ENCODE data around the gene BRWD1.
"Not testable (repeated sequence)": the region's sequence is repeated elsewhere in the genome, so short reads cannot be mapped to it uniquely, and the experiment has no call there.

Gene BRWD1

GRCh38 chr21:39282911-39283310 is 30.5 kb downstream of the BRWD1 start:
- no peak overlapping the region for H3K9ac ChIP-seq (ENCODE audit: low read depth, low read length)
- no peaks in the 10 kb centered on the region; the same call in 1 of the 2 replicates for H3K36me3 ChIP-seq (ENCODE audit: insufficient read depth, low read length)
- H3K4me1 ChIP-seq (ENCODE audit: insufficient read depth, low read length), result no peaks in the 10 kb centered on the region
- H3K9me3 ChIP-seq (ENCODE audit: control insufficient read depth, insufficient read depth, low read length), result no peaks in the 10 kb centered on the region

- Histone ChIP-seq H3K9ac (ENCODE audit: low read depth, low read length) (no peak overlapping the region), H3K36me3 (ENCODE audit: insufficient read depth, low read length) (no peaks in the 10 kb centered on the region; the same call in 1 of the 2 replicates), H3K9me3 (ENCODE audit: control insufficient read depth, insufficient read depth, low read length) (no peaks in the 10 kb centered on the region), H3K4me1 (ENCODE audit: insufficient read depth, low read length) (no peaks in the 10 kb centered on the region)
Observed at GRCh38 chr21:39281853-39282252, 31.6 kb downstream of the BRWD1 start.

GRCh38 chr21:39281207-39281606 is 32.2 kb downstream of the BRWD1 start:
- Histone ChIP-seq H3K9me3 (ENCODE audit: control insufficient read depth, insufficient read depth, low read length) (no peaks in the 10 kb centered on the region), H3K4me1 (ENCODE audit: insufficient read depth, low read length) (no peaks in the 10 kb centered on the region), H3K36me3 (ENCODE audit: insufficient read depth, low read length) (no peaks in the 10 kb centered on the region; the same call in 1 of the 2 replicates), H3K9ac (ENCODE audit: low read depth, low read length) (no peak overlapping the region)

GRCh38 chr21:39269620-39270019 is 43.8 kb downstream of the BRWD1 start:
- Histone ChIP-seq H3K9ac (ENCODE audit: low read depth, low read length) (no peak overlapping the region), H3K4me1 (ENCODE audit: insufficient read depth, low read length) (no peaks in the 10 kb centered on the region), H3K9me3 (ENCODE audit: control insufficient read depth, insufficient read depth, low read length) (no peaks in the 10 kb centered on the region), H3K36me3 (ENCODE audit: insufficient read depth, low read length) (peaks cover 23% of the 10 kb centered on the region)

GRCh38 chr21:39265603-39266002 is 47.8 kb downstream of the BRWD1 start:
- H3K4me1 ChIP-seq (ENCODE audit: insufficient read depth, low read length), result no peaks in the 10 kb centered on the region
- H3K36me3 ChIP-seq (ENCODE audit: insufficient read depth, low read length), result peaks cover 16% of the 10 kb centered on the region

GRCh38 chr21:39263372-39263771 is 50.1 kb downstream of the BRWD1 start:
- H3K4me1 ChIP-seq (ENCODE audit: insufficient read depth, low read length), result no peaks in the 10 kb centered on the region
- H3K9me3 ChIP-seq (ENCODE audit: control insufficient read depth, insufficient read depth, low read length), result no peaks in the 10 kb centered on the region
- peaks cover 17% of the 10 kb centered on the region for H3K36me3 ChIP-seq (ENCODE audit: insufficient read depth, low read length)
- H3K9ac ChIP-seq (ENCODE audit: low read depth, low read length), result no peak overlapping the region

More at GRCh38 chr21:39265603-39266002, 47.8 kb downstream of the BRWD1 start:
- Histone ChIP-seq H3K9ac (ENCODE audit: low read depth, low read length) (no peak overlapping the region), H3K9me3 (ENCODE audit: control insufficient read depth, insufficient read depth, low read length) (no peaks in the 10 kb centered on the region)

GRCh38 chr21:39258207-39258606 is 55.2 kb downstream of the BRWD1 start:
- Histone ChIP-seq H3K36me3 (ENCODE audit: insufficient read depth, low read length) (peaks cover 4% of the 10 kb centered on the region), H3K4me1 (ENCODE audit: insufficient read depth, low read length) (no peaks in the 10 kb centered on the region), H3K9ac (ENCODE audit: low read depth, low read length) (no peak overlapping the region), H3K9me3 (ENCODE audit: control insufficient read depth, insufficient read depth, low read length) (no peaks in the 10 kb centered on the region)

GRCh38 chr21:39251326-39251725 is 62.1 kb downstream of the BRWD1 start:
- H3K36me3 ChIP-seq (ENCODE audit: insufficient read depth, low read length), result no peaks in the 10 kb centered on the region; the same call in none of the 2 replicates
- H3K4me1 ChIP-seq (ENCODE audit: insufficient read depth, low read length), result no peaks in the 10 kb centered on the region
- H3K9me3 ChIP-seq (ENCODE audit: control insufficient read depth, insufficient read depth, low read length), result no peaks in the 10 kb centered on the region

GRCh38 chr21:39238275-39238674 is 75.2 kb downstream of the BRWD1 start:
- Histone ChIP-seq H3K4me1 (ENCODE audit: insufficient read depth, low read length) (no peaks in the 10 kb centered on the region), H3K9me3 (ENCODE audit: control insufficient read depth, insufficient read depth, low read length) (no peaks in the 10 kb centered on the region), H3K9ac (ENCODE audit: low read depth, low read length) (no peak overlapping the region), H3K36me3 (ENCODE audit: insufficient read depth, low read length) (peaks cover 25% of the 10 kb centered on the region)

More at GRCh38 chr21:39251326-39251725, 62.1 kb downstream of the BRWD1 start:
- H3K9ac ChIP-seq (ENCODE audit: low read depth, low read length), result no peak overlapping the region

GRCh38 chr21:39232861-39233291 is 80.6 kb downstream of the BRWD1 start:
- H3K9me3 ChIP-seq (ENCODE audit: control insufficient read depth, insufficient read depth, low read length), result no peaks in the 10 kb centered on the region
- no peak overlapping the region for H3K9ac ChIP-seq (ENCODE audit: low read depth, low read length)
- H3K36me3 ChIP-seq (ENCODE audit: insufficient read depth, low read length), result peaks cover 21% of the 10 kb centered on the region
- no peaks in the 10 kb centered on the region for H3K4me1 ChIP-seq (ENCODE audit: insufficient read depth, low read length)

GRCh38 chr21:39224930-39225329 is 88.5 kb downstream of the BRWD1 start:
- no peaks in the 10 kb centered on the region for H3K36me3 ChIP-seq (ENCODE audit: insufficient read depth, low read length)
- H3K9me3 ChIP-seq (ENCODE audit: control insufficient read depth, insufficient read depth, low read length), result no peaks in the 10 kb centered on the region
- no peaks in the 10 kb centered on the region for H3K4me1 ChIP-seq (ENCODE audit: insufficient read depth, low read length)
- no peak overlapping the region for H3K9ac ChIP-seq (ENCODE audit: low read depth, low read length)

GRCh38 chr21:39221997-39222486 is 91.4 kb downstream of the BRWD1 start:
- H3K9me3 ChIP-seq (ENCODE audit: control insufficient read depth, insufficient read depth, low read length), result no peaks in the 10 kb centered on the region
- no peaks in the 10 kb centered on the region; the same call in 1 of the 2 replicates for H3K36me3 ChIP-seq (ENCODE audit: insufficient read depth, low read length)
- H3K4me1 ChIP-seq (ENCODE audit: insufficient read depth, low read length), result no peaks in the 10 kb centered on the region
- H3K9ac ChIP-seq (ENCODE audit: low read depth, low read length), result no peak overlapping the region

GRCh38 chr21:39221282-39221996 is 92.0 kb downstream of the BRWD1 start:
- H3K9me3 ChIP-seq (ENCODE audit: control insufficient read depth, insufficient read depth, low read length), result no peaks in the 10 kb centered on the region
- no peak overlapping the region for H3K9ac ChIP-seq (ENCODE audit: low read depth, low read length)
- H3K36me3 ChIP-seq (ENCODE audit: insufficient read depth, low read length), result no peaks in the 10 kb centered on the region; the same call in 1 of the 2 replicates
- H3K4me1 ChIP-seq (ENCODE audit: insufficient read depth, low read length), result no peaks in the 10 kb centered on the region

GRCh38 chr21:39220875-39221274 is 92.6 kb downstream of the BRWD1 start:
- not testable (repeated sequence) for H3K4me1 ChIP-seq (ENCODE audit: insufficient read depth, low read length); H3K9me3 ChIP-seq (ENCODE audit: control insufficient read depth, insufficient read depth, low read length); H3K36me3 ChIP-seq (ENCODE audit: insufficient read depth, low read length); H3K9ac ChIP-seq (ENCODE audit: low read depth, low read length)

GRCh38 chr21:39220150-39220549 is 93.3 kb downstream of the BRWD1 start:
- H3K36me3 ChIP-seq (ENCODE audit: insufficient read depth, low read length), result peaks cover 5% of the 10 kb centered on the region; the same call in 1 of the 2 replicates
- no peaks in the 10 kb centered on the region for H3K4me1 ChIP-seq (ENCODE audit: insufficient read depth, low read length)
- H3K9me3 ChIP-seq (ENCODE audit: control insufficient read depth, insufficient read depth, low read length), result no peaks in the 10 kb centered on the region
- no peak overlapping the region for H3K9ac ChIP-seq (ENCODE audit: low read depth, low read length)
